AG09309 (cell line): ENCODE data around the gene HNF4A.
A peak's percentile ranks its signal among the peaks of the same experiment; 100 is the strongest.

ENCODE experiments used
- DNase-seq: peaks from one replicate; pipeline ENCODE4 v3.0.0-alpha.2; 2010; ENCODE audit warnings: low read depth
- H3K4me3 ChIP-seq: 2 replicates; pipeline ENCODE4 v1.5.1; 2011; ENCODE audit warnings: mild to moderate bottlenecking, low read depth, low read length, moderate library complexity; ENCODE audit not compliant: control insufficient read depth
- TF ChIP-seq, protein P1 (sequence below): IDR thresholded peaks from 2 replicates; pipeline ENCODE4 v1.5.1; 2011; ENCODE audit warnings: mild to moderate bottlenecking, low read depth, low read length, inconsistent platforms; ENCODE audit not compliant: insufficient read depth, control insufficient read depth; ENCODE audit errors: missing control alignments

The HNF4A gene

DNA sequence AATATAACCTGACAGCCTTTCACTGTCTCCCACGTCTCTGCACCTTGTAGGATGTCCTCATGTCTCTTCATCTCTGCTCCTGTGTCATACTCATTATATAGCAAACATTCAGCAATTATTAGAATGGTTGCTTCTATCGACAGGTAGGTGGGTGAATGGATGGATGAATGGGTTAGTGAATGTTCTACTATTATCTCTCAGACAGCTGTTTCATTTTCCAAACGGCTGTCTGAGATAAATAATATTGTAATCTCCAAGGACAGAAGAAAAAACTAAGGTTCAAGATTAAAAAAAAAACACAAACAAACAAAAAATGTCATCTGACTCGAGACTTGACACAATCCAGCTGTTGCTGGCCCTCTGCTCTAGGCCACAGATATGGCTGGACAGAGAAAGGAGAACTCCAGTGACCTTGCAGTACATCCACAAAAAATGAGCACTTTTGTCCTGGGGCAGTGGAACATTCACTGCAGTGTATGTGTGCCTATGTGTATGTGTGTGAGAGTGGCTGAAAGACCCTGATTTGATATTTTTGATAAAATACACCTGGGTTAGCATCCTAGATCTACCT is 2.1 kb downstream of the HNF4A start:
- H3K4me3 ChIP-seq, result no peak overlapping the region
- DNase-seq, result no peak
- TF ChIP-seq, protein P1, sequence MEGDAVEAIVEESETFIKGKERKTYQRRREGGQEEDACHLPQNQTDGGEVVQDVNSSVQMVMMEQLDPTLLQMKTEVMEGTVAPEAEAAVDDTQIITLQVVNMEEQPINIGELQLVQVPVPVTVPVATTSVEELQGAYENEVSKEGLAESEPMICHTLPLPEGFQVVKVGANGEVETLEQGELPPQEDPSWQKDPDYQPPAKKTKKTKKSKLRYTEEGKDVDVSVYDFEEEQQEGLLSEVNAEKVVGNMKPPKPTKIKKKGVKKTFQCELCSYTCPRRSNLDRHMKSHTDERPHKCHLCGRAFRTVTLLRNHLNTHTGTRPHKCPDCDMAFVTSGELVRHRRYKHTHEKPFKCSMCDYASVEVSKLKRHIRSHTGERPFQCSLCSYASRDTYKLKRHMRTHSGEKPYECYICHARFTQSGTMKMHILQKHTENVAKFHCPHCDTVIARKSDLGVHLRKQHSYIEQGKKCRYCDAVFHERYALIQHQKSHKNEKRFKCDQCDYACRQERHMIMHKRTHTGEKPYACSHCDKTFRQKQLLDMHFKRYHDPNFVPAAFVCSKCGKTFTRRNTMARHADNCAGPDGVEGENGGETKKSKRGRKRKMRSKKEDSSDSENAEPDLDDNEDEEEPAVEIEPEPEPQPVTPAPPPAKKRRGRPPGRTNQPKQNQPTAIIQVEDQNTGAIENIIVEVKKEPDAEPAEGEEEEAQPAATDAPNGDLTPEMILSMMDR, result no peak

DNA sequence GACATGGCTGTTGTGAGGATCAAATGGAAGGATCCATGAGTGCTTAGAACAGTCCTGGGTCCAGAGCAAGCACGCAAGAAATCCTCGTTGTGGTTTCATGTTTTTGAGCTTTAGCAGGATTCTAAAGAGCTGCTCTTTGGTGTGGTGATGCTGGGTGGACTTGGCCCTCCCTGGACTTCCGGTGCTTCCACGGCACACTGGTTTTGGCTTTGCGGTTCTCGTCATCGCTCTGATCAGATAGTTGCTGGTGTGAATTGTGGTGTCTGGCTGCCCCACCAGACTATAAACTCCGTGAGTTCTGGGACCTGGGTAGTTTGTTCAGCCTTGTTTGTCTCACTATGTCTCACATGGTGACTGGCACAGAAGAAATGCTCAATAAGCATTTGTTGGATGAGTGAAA is 3.3 kb downstream of the HNF4A start:
- no peak overlapping the region for H3K4me3 ChIP-seq
- DNase-seq, result no peak
- TF ChIP-seq, protein P1, result no peak

DNA sequence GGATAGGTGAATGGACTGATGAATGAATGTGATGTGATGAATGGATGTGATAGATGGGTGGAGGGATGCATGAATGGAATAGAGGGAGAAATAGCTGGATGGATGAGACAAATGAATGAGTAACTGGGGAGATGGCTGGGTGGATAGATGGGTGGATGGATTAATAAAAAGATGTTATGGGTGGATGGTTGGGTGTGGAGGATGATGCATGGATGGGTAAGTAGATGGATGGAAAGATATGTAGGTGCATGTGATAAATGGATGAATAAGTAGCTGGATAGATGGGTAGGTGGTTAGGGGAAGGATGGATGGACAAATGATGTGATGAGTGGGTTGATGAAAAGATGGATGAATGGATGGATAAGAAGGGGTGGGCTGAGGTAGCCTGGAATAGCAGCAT is 4.7 kb downstream of the HNF4A start:
- TF ChIP-seq, protein P1, result no peak
- no peak overlapping the region for H3K4me3 ChIP-seq
- no peak for DNase-seq

DNA sequence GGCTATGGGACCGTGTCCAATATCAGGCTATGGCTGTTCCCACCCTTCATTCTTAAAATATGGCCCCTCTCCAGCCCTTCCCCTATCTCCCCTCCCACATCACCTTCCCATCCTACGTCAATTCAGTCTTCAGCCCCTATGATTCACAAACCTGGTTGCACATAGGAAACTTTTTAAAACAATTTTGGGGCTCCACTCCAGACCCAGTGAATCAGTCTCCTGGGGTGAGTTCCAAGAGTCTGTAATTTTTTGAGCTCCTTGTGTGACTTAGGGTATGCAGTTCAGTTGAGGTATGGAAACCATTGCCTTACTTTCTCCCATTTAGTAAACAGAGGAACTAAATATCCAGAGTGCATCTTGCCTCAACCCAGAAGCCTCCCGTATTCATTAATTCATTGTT is 5.5 kb downstream of the HNF4A start:
- peak; percentile 5 for DNase-seq
- TF ChIP-seq, protein P1, result no peak
- H3K4me3 ChIP-seq, result no peak overlapping the region

DNA sequence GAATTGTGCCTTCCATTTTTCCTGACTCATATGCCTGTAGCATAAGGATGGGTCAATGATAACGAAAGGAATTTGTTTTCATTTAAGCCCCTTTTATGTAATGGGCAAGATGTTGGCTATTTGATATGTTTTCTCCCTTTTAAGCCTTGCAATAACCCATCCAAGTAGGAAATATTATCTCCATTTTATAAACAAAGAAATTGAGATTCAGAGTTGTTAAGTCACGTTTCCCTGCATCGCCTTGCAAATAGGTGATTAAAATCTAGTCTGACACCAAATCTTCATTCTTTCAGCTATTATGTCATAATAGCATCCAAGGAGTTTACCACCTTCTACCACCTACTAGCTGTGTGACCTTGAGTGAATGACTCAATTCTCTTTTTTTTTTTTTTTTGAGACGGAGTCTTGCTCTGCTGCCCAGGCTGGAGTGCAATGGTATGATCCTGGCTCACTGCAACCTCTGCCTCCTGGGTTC is 7.0 kb downstream of the HNF4A start:
- H3K4me3 ChIP-seq, result no peak overlapping the region
- TF ChIP-seq, protein P1, result no peak
- no peak for DNase-seq

DNA sequence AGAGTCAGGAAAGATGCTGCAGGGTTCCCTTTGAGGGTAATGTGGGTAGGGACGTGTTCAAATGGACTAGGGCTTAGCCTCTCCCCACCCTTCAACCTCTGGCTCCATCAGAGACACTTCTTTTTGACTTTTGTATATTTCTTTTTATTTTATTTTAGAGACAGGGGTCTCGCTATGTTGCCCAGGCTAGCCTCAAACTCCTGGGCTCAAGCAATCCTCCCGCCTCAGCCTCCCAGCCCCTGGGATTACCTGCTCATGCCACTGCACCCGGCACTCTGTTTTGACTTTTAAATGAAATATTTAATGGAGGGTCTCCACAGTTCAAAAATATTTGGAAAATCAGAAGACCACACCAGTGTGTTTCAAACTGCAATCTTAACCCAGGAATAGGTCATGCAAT is 8.6 kb downstream of the HNF4A start:
- no peak for DNase-seq
- TF ChIP-seq, protein P1, result no peak
- H3K4me3 ChIP-seq, result no peak overlapping the region

DNA sequence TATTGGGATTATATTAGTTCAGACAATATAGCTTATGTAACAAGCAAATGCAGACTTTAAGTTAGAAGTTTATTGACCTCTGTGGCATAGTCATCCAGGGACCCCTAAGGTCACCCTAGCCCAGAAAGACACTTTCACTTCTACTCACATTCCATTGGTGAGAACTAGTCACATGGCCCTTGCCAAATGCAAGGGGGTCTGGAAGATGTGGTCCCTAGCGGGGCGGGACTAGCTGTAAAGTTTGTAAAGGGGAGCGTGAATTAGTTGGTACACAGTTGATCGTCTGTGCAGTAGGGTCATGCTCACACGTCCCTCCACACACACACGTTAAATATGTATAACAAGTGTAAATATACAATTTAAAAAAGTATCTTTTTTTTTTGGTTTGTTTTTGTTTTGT is 9.3 kb downstream of the HNF4A start:
- DNase-seq, result no peak
- TF ChIP-seq, protein P1, result no peak
- no peak overlapping the region for H3K4me3 ChIP-seq
